NCI-H2029 treated with DMSO at 0.1 percent for 48 hours (cell line): ENCODE measurements around the gene CPN1.

Source experiments
- DNase-seq: peaks from one replicate; lab custom pipeline; 2025; lab: John Stamatoyannopoulos, UW

CPN1 gene

GRCh38 chr10:100076750-100077149 is 4.9 kb downstream of the CPN1 start:
- no peak for DNase-seq

GRCh38 chr10:100075426-100076220 is 6.0 kb downstream of the CPN1 start:
- DNase-seq = no peak

- no peak for DNase-seq
Measured at GRCh38 chr10:100072514-100072913, 9.2 kb downstream of the CPN1 start.

GRCh38 chr10:100071529-100071928 is 10.1 kb downstream of the CPN1 start:
- no peak for DNase-seq

GRCh38 chr10:100067466-100067865 is 14.2 kb downstream of the CPN1 start:
- no peak for DNase-seq

- no peak for DNase-seq
Measured at GRCh38 chr10:100065084-100065660, 16.5 kb downstream of the CPN1 start.

DNA sequence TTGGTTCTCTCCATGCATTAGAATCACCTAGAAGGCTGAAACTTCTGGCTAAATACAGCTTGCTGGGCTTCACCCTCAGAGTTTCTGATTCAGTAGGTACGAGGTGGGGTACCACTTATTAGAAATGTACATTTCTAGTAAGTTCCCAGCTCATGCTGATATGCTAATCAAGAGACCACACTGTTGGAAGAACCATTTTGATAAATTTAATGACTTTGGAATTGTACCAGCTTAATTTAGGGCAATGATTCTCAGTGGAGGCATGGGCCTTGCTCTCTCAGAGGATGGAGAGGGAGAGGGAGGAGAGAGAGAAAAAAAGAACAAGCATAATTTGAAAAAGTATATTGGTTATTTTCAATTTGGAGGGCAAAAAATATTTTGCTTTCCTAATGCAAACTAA is 20.3 kb downstream of the CPN1 start:
- no peak for DNase-seq

DNA sequence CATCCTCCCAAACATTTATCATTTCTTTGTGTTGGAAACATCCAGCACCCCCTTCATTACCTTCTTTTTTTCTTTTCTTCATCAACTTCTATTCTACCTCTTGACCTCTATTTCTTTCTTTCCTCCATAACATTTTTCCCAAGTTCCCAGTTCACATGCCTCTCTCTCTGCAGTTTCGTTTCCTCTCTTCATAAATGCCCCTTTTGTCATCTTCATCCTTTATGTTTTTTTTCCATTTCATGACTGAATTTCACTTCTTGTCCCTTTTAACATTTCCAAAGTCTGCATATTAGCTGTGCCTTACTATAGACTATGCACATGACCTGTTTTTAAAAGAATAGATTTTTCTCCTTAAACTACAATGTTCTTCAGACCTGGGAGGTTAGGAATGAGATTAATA is 23.7 kb downstream of the CPN1 start:
- DNase-seq = no peak

DNA sequence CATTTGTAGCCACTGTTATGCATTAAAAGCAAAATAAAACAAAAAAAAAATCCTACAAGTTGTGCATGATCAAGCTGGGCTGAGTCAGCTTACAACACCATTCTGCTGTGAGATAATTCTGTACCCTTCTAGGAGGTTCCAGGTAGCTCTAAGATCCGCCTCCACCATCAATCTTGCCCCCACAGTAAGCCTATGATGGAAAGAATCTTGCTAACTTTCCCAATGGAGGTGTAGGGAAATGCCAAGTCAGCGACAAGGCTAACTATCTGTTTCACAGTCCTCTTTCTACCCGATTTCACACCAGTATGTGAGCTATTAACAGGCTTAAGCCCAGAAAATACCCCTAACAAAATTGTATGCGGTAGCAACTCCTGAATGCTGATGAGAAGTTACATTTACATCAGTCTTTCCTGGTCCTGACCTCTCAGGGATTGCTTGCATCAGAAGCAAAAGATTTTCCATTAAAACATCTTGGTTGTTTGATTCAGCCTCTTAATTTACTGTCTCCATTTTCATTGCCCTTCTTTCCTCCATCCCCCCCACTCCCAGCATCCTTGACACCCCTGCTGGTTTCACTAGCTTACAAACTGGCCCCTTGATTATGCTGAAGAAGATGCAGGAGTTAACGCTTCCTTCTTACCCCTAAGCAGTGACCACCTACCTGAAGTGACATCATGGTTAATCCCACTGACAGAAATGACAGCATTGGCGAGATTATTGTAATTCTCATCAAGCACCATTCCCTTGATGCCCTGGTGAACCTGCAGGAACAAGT is 27.8 kb downstream of the CPN1 start:
- DNase-seq = no peak

DNA sequence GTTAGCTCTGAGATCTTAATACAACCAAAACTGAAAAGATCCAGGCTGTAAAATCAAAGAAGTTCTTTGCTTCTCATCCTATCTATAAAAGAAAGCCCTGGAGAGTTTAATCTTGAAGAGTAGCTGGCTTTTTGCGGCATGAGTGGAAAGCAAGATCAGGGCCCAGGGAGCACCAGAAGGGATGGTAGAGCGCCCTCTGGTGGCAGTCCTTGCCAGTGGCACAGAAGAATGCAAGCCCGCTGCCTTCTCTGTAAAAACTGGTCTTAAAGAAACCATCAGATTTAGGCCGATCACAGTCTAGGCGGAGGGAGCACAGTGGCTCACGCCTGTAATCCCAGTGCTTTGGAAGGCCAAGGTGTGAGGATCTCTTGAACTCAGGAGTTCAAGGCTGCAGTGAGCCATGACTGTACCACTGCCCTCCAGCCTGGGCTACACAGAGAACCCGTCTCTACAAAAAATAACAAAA is 35.6 kb downstream of the CPN1 start:
- peak; percentile 36 for DNase-seq

DNA sequence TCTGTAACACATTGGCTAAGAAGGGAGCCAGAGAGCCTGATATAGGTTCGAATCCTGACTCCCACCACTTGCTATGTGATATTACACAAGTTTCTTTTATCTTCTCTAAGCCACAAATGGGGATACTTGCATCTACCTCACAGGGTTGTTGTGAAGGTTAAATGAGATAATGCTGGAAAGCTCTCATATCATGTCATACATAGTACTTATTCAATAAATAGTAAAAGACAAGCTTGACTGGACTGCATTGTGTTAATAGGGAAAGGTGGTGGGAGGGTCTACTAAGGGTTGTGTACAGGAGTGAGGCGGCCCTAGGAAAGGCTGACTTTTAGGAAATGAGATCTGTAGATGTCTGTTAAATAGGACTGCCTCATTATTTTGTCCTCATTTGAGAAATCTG is 36.1 kb downstream of the CPN1 start:
- no peak for DNase-seq

GRCh38 chr10:100043796-100044195 is 37.9 kb downstream of the CPN1 start:
- no peak for DNase-seq

DNA sequence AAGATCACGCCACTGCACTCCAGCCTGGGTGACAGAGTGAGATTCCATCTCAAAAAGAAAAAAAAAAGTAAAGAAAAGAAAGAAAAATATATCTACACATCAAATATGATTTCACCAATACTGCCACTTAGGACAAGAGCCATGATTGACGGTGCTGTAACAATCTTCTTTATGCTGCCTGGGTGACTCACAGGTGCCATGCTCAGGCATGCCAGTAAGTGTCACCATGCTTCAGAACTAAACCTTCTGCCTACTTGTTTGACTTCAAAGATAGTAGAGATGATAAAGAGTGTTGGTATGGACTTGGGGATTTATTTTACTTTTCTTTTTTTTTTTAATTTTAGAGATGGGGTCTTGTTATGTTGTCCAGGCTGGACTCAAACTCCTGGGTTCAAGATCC is 38.3 kb downstream of the CPN1 start:
- DNase-seq = no peak

- no peak for DNase-seq
Measured at GRCh38 chr10:100041306-100042002, 40.2 kb downstream of the CPN1 start.

DNA sequence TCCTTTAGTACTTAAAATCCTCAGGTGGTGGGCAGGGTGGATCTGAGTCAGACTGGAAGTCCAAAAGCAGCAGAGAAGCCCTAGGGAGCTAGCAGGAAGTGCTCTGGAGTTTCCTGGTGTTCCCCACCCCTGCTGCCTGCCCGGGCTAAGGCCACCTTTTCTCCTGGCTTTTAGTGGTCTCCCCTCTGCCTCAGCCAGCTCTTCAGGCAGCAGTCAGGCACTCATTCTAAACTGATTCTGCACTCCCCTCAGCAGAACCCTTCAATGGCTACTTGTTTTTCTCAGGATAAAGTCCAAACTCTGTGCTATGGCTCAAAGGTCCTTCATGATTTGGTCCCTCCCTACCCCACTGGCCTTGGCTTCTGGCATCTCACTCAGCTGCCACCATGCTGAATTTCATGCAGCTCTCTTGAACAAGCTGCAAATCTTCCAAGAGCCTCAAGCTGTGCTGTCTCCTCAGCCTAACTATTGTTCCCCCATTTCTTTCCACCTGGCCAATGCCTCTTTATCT is 43.1 kb downstream of the CPN1 start:
- no peak for DNase-seq

DNA sequence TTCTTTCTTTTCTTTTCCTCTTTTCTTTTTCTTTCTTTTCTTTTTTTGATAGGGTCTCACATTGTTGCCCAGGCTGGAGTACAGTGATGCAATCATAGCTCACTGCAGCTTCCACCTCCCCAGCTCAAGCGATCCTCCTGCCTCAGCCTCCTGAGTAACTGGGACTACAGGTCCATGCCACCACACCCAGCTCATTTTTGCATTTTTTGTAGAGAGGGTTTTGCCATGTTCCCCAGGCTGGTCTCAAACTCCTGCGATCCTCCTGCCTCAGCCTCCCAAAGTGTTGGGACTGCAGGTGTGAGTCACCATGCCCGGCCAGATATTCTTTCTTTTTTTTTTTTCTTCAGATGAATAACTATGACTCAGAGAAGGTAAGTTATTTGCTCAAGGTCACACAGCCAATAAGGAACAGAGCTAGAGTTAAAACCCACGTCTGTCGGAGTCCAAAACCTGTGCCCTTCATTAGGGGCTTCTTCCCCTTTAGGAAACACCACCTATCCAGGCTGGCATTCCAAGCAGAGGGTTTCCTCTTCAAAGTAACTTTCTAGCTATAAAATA is 43.8 kb downstream of the CPN1 start:
- DNase-seq = no peak

- no peak for DNase-seq
Measured at GRCh38 chr10:100036850-100037249, 44.8 kb downstream of the CPN1 start.

DNA sequence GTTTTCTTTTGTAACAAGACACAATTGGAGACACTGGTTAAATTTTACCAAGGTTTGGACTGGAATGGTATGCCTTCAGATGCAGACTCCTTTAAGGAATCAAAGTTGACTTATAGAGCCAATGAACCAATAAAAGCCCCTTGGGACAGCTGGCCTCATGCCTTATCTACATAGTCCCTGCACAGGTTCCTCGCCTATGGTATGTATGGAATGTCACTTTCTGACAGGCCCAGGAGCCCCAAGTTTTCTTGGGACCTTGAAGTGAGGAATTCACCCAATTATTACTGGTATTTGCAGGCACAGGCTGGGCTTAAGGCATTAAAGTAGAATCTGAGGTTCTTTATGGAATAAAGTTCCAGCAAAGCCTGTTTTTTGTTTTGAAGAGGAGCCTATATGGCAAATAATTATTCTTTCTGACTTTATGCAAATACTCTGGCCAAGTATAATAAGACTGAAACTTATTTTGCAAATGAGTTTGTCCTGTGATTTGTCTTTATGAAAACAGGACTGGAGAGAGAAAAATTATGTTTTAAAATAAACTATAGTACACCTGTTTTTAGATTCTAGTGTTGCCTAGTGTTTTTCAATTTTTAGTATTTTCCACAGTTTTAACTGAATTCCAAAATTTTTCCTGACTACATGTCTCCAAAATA is 47.8 kb downstream of the CPN1 start:
- no peak for DNase-seq

- DNase-seq = no peak
Measured at GRCh38 chr10:100027416-100027815, 54.3 kb downstream of the CPN1 start.

DNA sequence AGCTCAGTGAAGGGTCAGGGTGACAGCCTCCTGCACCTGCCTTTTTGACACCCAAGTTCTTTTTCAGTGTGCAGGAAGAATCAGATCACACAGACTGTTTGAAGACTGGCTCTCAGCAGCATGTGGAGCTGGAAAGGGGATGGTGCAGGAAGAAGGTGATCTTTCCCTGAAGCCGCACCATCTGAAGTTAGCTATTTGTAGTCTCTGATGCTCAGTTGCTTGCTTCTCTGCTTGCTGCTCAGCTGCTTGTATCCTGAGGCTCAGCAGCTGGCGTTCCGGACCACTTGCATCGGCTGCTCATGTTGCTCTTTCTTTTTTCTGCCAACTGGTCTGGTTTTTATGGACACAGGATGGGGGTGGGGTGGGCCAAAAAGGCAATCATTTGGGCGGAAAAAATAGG is 56.1 kb downstream of the CPN1 start:
- DNase-seq = no peak

- DNase-seq = no peak
Measured at GRCh38 chr10:100024748-100025147, 56.9 kb downstream of the CPN1 start.
